Endothelial cell of umbilical vein (primary cell): ENCODE data around the gene LRRC32. TPM values are rescaled to one million over a fixed set of nuclear protein-coding genes. Genes with fewer than 3 reads are reported as not detected.

Experiments
- BruUV-seq: library from RNA; stranded (reverse); fragments of 400-500 nt; replicated peaks from 2 replicates; lab custom pipeline; 2021; lab: Mats Ljungman, UMichigan
- CTCF ChIA-PET: fragments of 300-600, 350-600 bp; sonication (Branson Sonifier 250); formaldehyde crosslinking; loops from one replicate; lab custom pipeline; 2021; ENCODE audit warnings: antibody characterized with exemption, inconsistent platforms; lab: Charles Lee
- POLR2A ChIA-PET: fragments of 300-600, 350-600 bp; sonication (Branson Sonifier 250); formaldehyde crosslinking; loops from one replicate; lab custom pipeline; 2021; ENCODE audit warnings: antibody characterized with exemption, inconsistent platforms; lab: Charles Lee
- DNase-seq: peaks from one replicate; pipeline ENCODE4 v3.0.0-alpha.2; 2011; ENCODE audit warnings: low read depth, low spot score
- FAIRE-seq: peaks from 2 replicates; lab custom pipeline; 2011; peaks lifted over from hg19 to GRCh38; lab: Jason Lieb, UNC
- H2AFZ ChIP-seq: 2 replicates; pipeline ENCODE4 v1.6.0; 2012; ENCODE audit warnings: low read depth, low read length, control low read depth, inconsistent platforms
- H3K27ac ChIP-seq: 2 replicates; pipeline ENCODE4 v1.5.1; 2011; ENCODE audit warnings: low read depth, mild to moderate bottlenecking, control low read depth, low read length, moderate library complexity; ENCODE audit not compliant: insufficient read depth
- H3K27me3 ChIP-seq, 2 experiments: 2 replicates each; pipeline versions ENCODE4 v1.6.0 to v1.6.1; 2011; ENCODE audit warnings: low read length in 2 of 2, mixed read lengths in 1 of 2; ENCODE audit not compliant: control insufficient read depth in 2 of 2, insufficient read depth in 2 of 2
- H3K36me3 ChIP-seq, 2 experiments: 2 replicates in 1 of 2; 3 replicates in 1 of 2; pipeline ENCODE4 v1.5.1; 2011; ENCODE audit warnings: low read length in 2 of 2, mild to moderate bottlenecking in 1 of 2, moderate library complexity in 1 of 2; ENCODE audit not compliant: control insufficient read depth in 2 of 2, insufficient read depth in 2 of 2; ENCODE audit errors: extremely low read depth in 1 of 2
- H3K4me1 ChIP-seq: 3 replicates; pipeline ENCODE4 v1.5.1; 2011; ENCODE audit warnings: mild to moderate bottlenecking, low read length; ENCODE audit not compliant: control insufficient read depth, insufficient read depth; ENCODE audit errors: extremely low read depth
- H3K4me2 ChIP-seq: 2 replicates; pipeline ENCODE4 v1.6.1; 2011; ENCODE audit warnings: low read length, control low read depth, mixed read lengths; ENCODE audit not compliant: insufficient read depth
- H3K4me3 ChIP-seq, 3 experiments: fragments of 200-600 bp in 1 of 3; sonication (generic), shearing (Covaris generic) in 1 of 3; replicated peaks in 1 of 3; 2 replicates each; pipeline ENCODE4 v1.5.1; 2011 to 2016; ENCODE audit warnings: control low read depth in 3 of 3, low read length in 3 of 3, mild to moderate bottlenecking in 2 of 3, inconsistent platforms in 1 of 3, low read depth in 1 of 3, moderate library complexity in 1 of 3; ENCODE audit not compliant: insufficient read depth in 1 of 3
- H3K79me2 ChIP-seq: 2 replicates; pipeline ENCODE4 v1.6.0; 2012; ENCODE audit warnings: low read length, inconsistent platforms; ENCODE audit not compliant: control insufficient read depth, insufficient read depth
- H3K9ac ChIP-seq: replicated peaks from 2 replicates; pipeline ENCODE3; 2011; ENCODE audit warnings: low read length, control low read depth; ENCODE audit not compliant: insufficient read depth; ENCODE audit errors: extremely low read depth
- H3K9me1 ChIP-seq: replicated peaks from 3 replicates; pipeline ENCODE4 v1.6.0; 2011; ENCODE audit warnings: mild to moderate bottlenecking, low read length; ENCODE audit not compliant: control insufficient read depth, insufficient read depth; ENCODE audit errors: extremely low read depth
- H3K9me3 ChIP-seq: replicated peaks from 2 replicates; pipeline ENCODE4 v1.5.1; 2012; ENCODE audit warnings: low read length, inconsistent platforms; ENCODE audit not compliant: control insufficient read depth, insufficient read depth
- H4K20me1 ChIP-seq: replicated peaks from 2 replicates; pipeline ENCODE3; 2011; ENCODE audit warnings: mild to moderate bottlenecking, low read length; ENCODE audit not compliant: control insufficient read depth, insufficient read depth; ENCODE audit errors: extremely low read depth
- EZH2 ChIP-seq: IDR thresholded peaks from 2 replicates; pipeline ENCODE4 v1.6.1; 2012; ENCODE audit warnings: borderline replicate concordance, low read depth, mild to moderate bottlenecking, moderate library complexity, low read length, inconsistent platforms; ENCODE audit not compliant: severe bottlenecking
- FOS ChIP-seq: IDR thresholded peaks from 2 replicates; pipeline ENCODE4 v1.6.1; 2011; ENCODE audit warnings: mild to moderate bottlenecking, low read length, moderate library complexity, borderline replicate concordance; ENCODE audit not compliant: insufficient read depth
- GATA2 ChIP-seq: IDR thresholded peaks from 2 replicates; pipeline ENCODE4 v1.7.0; 2011; ENCODE audit warnings: low read depth, mild to moderate bottlenecking, moderate library complexity, mixed read lengths, low read length; ENCODE audit not compliant: insufficient read length, insufficient read depth
- JUN ChIP-seq: IDR thresholded peaks from 2 replicates; pipeline ENCODE4 v1.6.1; 2011; ENCODE audit warnings: borderline replicate concordance, low read depth; ENCODE audit not compliant: insufficient read length, insufficient read depth
- MYC ChIP-seq: IDR thresholded peaks from one replicate; pipeline ENCODE4 v1.6.1; 2011; ENCODE audit warnings: mild to moderate bottlenecking, low read depth, low read length
- POLR2A ChIP-seq: IDR thresholded peaks from 2 replicates; pipeline ENCODE4 v1.6.1; 2012; ENCODE audit warnings: low read depth, mild to moderate bottlenecking, control low read depth, low read length
- POLR2AphosphoS5 ChIP-seq: IDR thresholded peaks from 2 replicates; pipeline ENCODE4 v1.6.1; 2012; ENCODE audit warnings: low read depth, mild to moderate bottlenecking, control low read depth, low read length, moderate library complexity; ENCODE audit not compliant: insufficient read depth
- dilution Hi-C: fragments of 300-500 bp; cut with MboI; formaldehyde crosslinking; loops from one replicate; pipeline ENCODE4 v1.15.0; 2019; ENCODE audit warnings: low sequenced_read_pairs; ENCODE audit not compliant: extremely low pct_ligation_motif_present
- intact Hi-C: fragments of 100-400 bp; cut with micrococcal nuclease; formaldehyde crosslinking; loops from one replicate; pipeline ENCODE4 v1.10.0; 2022
- polyA plus RNA-seq, 4 experiments: library from polyadenylated mRNA; depleted of rRNA in 3 of 4; stranded (reverse) in 3 of 4; unstranded in 1 of 4; fragments of >200 nt; gene quantifications; 2 replicates each; pipeline versions ENCODE4 v1.2.1 to v1.2.3, GENCODE V29; 2011 to 2012; ENCODE audit warnings: missing spikeins in 1 of 4
- total RNA-seq: library from RNA; stranded (reverse); gene quantifications from 2 replicates; pipeline ENCODE4 v1.2.3, GENCODE V29; 2021
- TF ChIP-seq, protein P1 (sequence below): IDR thresholded peaks from 2 replicates; pipeline ENCODE4 v1.6.1; 2011; ENCODE audit not compliant: insufficient read depth, insufficient read length
- TF ChIP-seq, protein P2 (sequence below), 2 donors: IDR thresholded peaks; 1 replicate in 1 of 2; 2 replicates in 1 of 2; pipeline ENCODE4 v1.5.1; 2011; ENCODE audit warnings: low read length in 2 of 2, mild to moderate bottlenecking in 2 of 2, moderate library complexity in 2 of 2, control low read depth in 1 of 2, inconsistent platforms in 1 of 2, low read depth in 1 of 2; ENCODE audit not compliant: insufficient read depth in 1 of 2; ENCODE audit errors: extremely low read depth in 1 of 2

The LRRC32 gene
- total and polyA plus RNA-seq, 2 donors (not counting 3 experiments of a cell fraction or from before 2014, with no cell fraction given), result 77.2 to 117 TPM

DNA sequence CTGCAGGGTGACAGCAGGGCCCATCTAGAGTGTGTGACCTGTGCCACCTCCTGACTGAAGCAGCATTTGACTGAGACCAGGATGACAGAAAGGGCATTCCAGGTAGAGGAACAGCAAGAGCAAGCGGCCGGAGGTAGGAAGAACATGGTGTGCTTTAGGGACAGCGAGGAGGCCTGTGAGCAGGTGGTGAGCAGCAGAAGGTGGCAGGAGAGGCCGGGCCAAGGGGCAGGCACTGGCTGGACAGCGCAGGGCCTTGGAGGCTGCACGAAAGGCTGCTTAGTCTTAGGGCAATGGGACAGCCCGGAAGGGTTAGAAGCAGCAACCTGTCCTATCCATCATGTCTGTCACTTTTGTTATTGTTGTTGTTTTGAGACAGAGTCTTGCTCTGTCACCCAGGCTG, 17.6 kb upstream of the LRRC32 start:
- Histone ChIP-seq H3K79me2 (no peaks in the 10 kb centered on the region), H3K4me2 (no peak overlapping the region), H4K20me1 (no peaks in the 10 kb centered on the region), H3K9me3 (no peaks in the 10 kb centered on the region), H3K27me3 (no peaks in the 10 kb centered on the region), H3K27ac (no peak overlapping the region), H2AFZ (no peak overlapping the region), H3K4me1 (no peaks in the 10 kb centered on the region), H3K9me1 (no peaks in the 10 kb centered on the region), H3K4me3 (no peak overlapping the region), H3K36me3 (no peaks in the 10 kb centered on the region), H3K9ac (no peak overlapping the region)
- dilution Hi-C loops, result no loop called here
- no peak for DNase-seq
- POLR2A ChIA-PET, result no interaction called here
- no peak for TF ChIP-seq POLR2AphosphoS5
- no peak for TF ChIP-seq GATA2
- TF ChIP-seq, protein P1, sequence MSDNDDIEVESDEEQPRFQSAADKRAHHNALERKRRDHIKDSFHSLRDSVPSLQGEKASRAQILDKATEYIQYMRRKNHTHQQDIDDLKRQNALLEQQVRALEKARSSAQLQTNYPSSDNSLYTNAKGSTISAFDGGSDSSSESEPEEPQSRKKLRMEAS, result no peak
- TF ChIP-seq POLR2A, result no peak
- TF ChIP-seq, protein P2, sequence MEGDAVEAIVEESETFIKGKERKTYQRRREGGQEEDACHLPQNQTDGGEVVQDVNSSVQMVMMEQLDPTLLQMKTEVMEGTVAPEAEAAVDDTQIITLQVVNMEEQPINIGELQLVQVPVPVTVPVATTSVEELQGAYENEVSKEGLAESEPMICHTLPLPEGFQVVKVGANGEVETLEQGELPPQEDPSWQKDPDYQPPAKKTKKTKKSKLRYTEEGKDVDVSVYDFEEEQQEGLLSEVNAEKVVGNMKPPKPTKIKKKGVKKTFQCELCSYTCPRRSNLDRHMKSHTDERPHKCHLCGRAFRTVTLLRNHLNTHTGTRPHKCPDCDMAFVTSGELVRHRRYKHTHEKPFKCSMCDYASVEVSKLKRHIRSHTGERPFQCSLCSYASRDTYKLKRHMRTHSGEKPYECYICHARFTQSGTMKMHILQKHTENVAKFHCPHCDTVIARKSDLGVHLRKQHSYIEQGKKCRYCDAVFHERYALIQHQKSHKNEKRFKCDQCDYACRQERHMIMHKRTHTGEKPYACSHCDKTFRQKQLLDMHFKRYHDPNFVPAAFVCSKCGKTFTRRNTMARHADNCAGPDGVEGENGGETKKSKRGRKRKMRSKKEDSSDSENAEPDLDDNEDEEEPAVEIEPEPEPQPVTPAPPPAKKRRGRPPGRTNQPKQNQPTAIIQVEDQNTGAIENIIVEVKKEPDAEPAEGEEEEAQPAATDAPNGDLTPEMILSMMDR (IDR thresholded peaks at IDR 0.05; ENCODE audit: extremely low read depth in 1 of 2, insufficient read depth in 1 of 2, low read depth in 1 of 2, low read length in 2 of 2), result no peak
- TF ChIP-seq JUN, result no peak
- no peak for TF ChIP-seq FOS
- TF ChIP-seq EZH2, result no peak
- no peak for TF ChIP-seq MYC
- no peak for FAIRE-seq
- CTCF ChIA-PET, result no interaction called here
- BruUV-seq, result no TSS peak
- intact Hi-C loops, result no loop called here
